Left colon (tissue), 2 donors: ENCODE data around the gene CD80. TPM values are rescaled to one million over a fixed set of nuclear protein-coding genes. Genes with fewer than 3 reads are reported as not detected.
"Not testable (repeated sequence)": the region's sequence is repeated elsewhere in the genome, so short reads cannot be mapped to it uniquely, and the experiment has no call there.

ENCODE experiments used
- ATAC-seq: fragments of 200-7000 bp; cut with Tn5 transposase; one replicate; pipeline ENCODE4 v1.9.1; 2020; ENCODE audit warnings: mild to moderate bottlenecking, moderate library complexity
- DNase-seq, 2 donors: peaks; one replicate each; pipeline ENCODE4 v3.0.0-alpha.2; 2020
- intact Hi-C, 2 donors: fragments of 100-400 bp; cut with DNase I in 1 of 2; cut with micrococcal nuclease in 1 of 2; formaldehyde crosslinking; loops; one replicate each; pipeline versions ENCODE4 v1.11.2 to v1.14.0; 2022; cut with DNase I, micrococcal nuclease
- total RNA-seq, 2 donors: library from RNA; stranded (reverse); fragmentation: NEBNext Ultra II Directional; extraction: Animal tissue kit (Norgen Biotek cat#: 25700); gene quantifications; one replicate each; pipeline ENCODE4 v1.2.1, GENCODE V29; 2021
- donor health status: DM: no; HTN: no; CAD: no.
- donor health status: DM: yes; HTN: yes; CAD: no.

CD80 gene
- total RNA-seq, 2 donors from 2014 or later, result 0.40 to 0.98 TPM

GRCh38 chr3:119553823-119554415, 5.5 kb downstream of the CD80 start:
- intact Hi-C loops, result no loop called here
- DNase-seq, result no peak
- no peak for ATAC-seq

GRCh38 chr3:119552928-119553327, 6.5 kb downstream of the CD80 start:
- ATAC-seq, intact Hi-C loops, DNase-seq: not testable (repeated sequence)

- no peak for DNase-seq
- no peak for ATAC-seq
- intact Hi-C loops, result no loop called here
Measured at GRCh38 chr3:119551598-119551997, 7.8 kb downstream of the CD80 start.

DNA sequence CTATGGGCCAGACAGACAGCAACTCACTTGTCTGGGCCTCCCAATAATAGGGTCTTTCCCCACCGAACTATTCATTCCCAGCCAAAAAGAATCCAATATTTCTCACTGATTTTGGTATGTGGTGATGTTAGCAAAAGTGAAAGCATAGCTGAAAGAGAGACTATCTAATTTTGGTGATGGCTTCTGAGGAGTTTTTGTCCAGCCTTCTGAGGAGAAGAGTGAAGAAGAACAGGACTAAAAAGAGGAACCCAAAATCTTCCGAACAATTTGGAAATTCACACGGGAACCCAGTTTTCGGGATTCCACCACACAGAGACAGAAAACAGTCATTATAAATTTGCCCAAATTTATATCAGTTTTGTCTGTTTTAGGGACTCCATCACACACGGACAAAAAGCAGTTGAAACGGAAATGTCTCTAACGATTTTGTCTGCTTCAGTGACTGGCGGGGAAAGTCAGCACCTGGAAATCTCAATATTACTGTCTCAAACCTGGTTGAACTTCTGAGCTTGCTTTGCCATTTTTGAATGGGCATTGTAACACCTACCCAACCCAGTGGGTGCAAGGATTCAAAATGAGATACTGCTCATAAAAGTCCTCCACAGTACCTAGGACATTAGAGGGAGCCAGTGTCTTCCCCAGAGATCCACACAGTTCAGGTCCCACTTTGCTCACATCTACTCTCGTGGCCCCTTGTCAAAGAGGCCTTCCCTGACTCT, 9.1 kb downstream of the CD80 start:
- intact Hi-C loops, result no loop called here
- ATAC-seq (no peak), DNase-seq (no peak)

DNA sequence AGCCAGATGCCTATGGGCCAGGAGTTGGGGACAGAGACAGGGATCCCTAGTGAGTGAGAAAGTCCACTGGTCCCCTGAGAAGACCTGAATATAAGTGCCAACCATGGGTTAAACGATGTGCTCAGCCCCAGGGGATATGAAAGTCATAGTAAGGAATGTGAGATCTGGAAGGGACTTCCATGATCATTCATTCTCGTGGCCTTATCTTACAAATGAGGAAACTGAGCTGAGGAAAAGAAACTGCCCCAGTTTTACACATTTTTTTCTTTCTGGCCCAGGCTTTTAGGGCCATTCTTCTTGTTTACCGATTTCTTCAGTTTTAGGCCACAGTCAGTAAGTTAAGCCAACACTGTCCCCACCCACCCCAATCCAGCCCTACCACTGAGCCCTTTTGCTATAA, 11.1 kb downstream of the CD80 start:
- DNase-seq, result no peak
- ATAC-seq, result no peak
- intact Hi-C loops, result no loop called here

DNA sequence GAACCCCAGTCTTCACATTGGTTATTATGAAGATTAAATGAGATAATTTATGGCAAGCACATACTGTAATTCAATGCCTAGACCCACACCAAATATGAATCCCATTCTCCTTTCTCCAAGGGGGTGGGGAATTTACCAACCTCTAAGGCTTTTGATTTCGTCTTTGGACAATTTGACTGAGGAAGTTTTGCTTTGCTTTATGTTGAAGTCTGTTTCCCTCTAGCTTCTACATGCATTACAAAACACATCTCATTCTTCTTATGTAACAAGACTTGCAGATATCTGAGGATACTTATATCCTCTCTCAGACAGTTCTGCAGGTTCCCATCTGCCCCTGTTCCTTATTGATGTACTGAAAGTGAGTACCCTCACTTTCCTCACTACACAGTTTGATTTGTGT, 12.2 kb downstream of the CD80 start:
- no peak for ATAC-seq
- intact Hi-C loops, result no loop called here

GRCh38 chr3:119543147-119543546, 16.3 kb downstream of the CD80 start:
- ATAC-seq, result no peak
- no peak for DNase-seq
- intact Hi-C loops, result no loop called here

More for the DNA sequence above, 12.2 kb downstream of the CD80 start:
- DNase-seq, result no peak

DNA sequence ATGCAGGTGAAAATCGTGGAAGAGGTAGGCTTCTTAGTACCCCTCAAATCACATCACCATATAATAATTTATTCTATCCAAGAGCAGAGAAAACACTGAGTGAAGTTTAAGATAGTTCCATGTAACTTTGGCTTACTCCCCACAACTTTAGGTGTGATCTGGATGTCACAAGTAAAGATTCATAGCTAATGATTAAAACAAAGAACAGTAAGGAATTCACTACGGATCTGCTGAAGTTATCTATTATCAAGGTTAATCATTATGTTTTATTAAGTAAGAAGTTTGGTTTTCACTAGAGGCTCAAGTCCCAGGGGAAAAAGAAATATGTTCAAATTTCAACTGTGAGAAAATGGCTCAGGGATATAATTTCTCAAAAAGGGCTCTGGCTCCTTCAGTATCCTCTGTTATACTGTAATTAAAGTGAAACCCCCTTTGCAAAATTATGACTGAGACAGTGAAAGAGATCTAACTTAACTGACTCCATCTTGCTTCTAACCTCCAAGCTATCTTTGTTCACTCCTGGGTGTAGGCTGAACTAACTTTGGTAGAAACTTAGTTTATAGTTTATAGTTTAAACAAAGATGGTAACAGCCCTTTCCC, 17.1 kb downstream of the CD80 start:
- DNase-seq (no peak), ATAC-seq (no peak)
- intact Hi-C loops, result no loop called here

GRCh38 chr3:119541547-119541946, 17.9 kb downstream of the CD80 start:
- ATAC-seq, result no peak
- intact Hi-C loops, result no loop called here
- DNase-seq, result no peak

DNA sequence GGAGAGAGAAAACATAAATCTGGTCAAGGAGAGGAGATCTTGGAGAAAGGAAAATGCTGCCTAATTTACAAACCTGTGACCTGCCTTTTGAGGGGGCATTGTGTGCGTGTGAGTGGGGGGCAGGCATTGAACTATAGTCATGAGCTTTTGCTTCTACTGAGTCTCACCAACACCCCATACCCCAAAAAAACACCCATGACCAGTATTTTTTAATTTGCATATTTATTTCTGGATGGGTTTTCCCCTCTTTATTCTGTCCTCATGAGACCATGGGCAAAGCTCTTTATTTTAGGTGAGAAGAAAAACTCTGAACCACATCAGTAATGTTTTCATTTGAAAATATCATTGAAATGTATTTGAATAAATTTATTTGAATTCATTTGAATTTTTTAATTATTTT, 20.6 kb downstream of the CD80 start:
- intact Hi-C loops, result no loop called here
- DNase-seq (no peak), ATAC-seq (no peak)

- intact Hi-C loops, result no loop called here
- DNase-seq (no peak), ATAC-seq (no peak)
Measured at GRCh38 chr3:119536757-119537156, 22.7 kb downstream of the CD80 start.

- DNase-seq (no peak), ATAC-seq (no peak)
- intact Hi-C loops, result no loop called here
Measured at GRCh38 chr3:119534296-119534695, 25.1 kb downstream of the CD80 start.

DNA sequence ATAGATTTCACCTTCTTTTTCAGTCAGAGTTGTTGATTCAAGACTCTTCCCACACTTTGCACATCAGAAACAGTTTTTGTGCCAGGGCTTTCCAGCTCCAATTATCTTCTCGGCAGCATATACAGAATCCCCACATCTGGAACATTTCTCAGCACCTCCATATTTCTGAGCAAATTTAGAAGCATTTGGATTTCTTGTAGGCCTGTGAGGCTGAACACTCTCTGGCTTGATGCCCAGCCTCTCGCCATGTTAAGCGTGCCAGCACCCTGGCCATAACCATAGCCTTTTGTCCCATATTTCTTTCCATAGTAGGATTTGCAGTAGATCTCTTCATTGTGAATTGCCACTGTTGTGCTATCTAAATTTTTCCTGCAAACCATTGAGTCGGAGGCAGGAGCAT, 28.3 kb downstream of the CD80 start:
- intact Hi-C loops, result no loop called here
- no peak for ATAC-seq
- DNase-seq, result no peak

- ATAC-seq, result no peak
- intact Hi-C loops, result no loop called here
- DNase-seq, result no peak
Measured at GRCh38 chr3:119530456-119530855, 29.0 kb downstream of the CD80 start.

DNA sequence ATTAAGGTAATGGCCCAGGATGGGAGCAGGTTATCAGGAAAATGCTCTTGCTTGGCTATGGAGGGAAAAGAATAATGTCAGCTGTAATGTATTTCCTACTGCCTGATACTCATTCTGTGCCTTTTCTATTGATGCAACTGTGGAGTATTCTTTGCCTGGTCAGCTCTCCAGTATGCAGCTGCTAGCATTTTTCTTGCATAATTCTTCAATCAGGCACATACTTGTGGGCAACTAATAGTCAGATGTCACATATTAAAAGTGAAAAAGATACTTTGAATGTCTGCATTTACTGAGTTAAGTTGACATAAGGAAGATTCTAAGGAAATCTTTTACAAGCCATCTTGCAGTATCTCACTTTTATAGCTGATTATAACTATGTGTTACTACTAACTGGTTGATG, 29.5 kb downstream of the CD80 start:
- ATAC-seq, result no peak
- intact Hi-C loops, result no loop called here
- DNase-seq, result no peak

- intact Hi-C loops, result no loop called here
- ATAC-seq, result no peak
- no peak for DNase-seq
Measured at GRCh38 chr3:119527714-119528113, 31.7 kb downstream of the CD80 start.

DNA sequence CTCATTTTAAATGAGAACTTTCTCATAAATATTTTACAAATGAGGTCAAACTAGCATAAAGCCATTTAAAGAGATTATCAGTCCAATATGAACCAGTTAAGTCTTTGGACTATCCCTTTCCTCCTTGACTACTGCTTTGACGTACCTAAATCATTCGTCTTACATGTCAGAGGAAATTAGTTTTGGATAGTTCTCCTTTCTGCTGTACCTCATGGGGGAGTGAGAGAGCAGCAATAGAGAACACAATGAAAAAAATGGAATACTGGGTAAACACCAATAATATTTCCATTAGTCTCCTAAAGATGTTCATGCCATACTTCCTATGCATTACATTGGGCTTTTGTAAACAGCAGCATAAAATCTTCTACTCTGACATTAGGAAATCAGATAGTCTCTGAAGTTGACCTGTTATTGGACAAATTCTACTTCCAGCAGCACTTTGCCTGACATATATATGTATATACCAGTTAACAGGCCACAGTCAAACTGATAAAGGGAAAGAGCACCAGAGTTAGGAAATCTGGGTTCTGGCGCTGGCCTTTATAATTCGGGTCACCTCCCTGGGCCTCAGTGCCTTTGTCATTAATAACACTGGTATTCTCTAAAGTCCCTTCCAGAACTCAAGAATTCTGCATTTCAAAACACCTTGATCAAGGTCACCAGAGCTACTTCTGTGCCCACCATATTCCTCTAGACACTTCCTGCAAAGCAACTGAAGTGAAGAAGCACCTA, 34.3 kb downstream of the CD80 start:
- DNase-seq (no peak), ATAC-seq (no peak)
- intact Hi-C loops, result no loop called here

DNA sequence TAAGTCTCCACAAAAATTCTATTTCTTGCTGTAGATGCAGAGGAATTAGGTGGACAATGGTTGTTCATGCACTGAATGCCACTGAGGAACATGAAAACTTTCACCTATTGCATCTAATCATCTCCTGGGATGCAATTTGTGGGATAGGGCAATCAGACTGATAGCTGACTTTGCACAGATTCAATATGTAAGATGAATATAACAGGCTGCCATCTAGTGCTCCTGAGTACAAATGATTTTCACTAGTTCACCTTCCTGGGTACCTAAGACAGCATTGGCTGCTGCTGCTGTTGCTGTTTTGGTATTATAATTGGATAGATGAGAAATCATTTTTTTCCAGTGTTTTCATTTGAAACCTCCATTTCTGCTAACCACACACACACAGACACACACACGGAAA, 41.4 kb downstream of the CD80 start:
- DNase-seq, result no peak
- ATAC-seq, result no peak
- intact Hi-C loops, result no loop called here

DNA sequence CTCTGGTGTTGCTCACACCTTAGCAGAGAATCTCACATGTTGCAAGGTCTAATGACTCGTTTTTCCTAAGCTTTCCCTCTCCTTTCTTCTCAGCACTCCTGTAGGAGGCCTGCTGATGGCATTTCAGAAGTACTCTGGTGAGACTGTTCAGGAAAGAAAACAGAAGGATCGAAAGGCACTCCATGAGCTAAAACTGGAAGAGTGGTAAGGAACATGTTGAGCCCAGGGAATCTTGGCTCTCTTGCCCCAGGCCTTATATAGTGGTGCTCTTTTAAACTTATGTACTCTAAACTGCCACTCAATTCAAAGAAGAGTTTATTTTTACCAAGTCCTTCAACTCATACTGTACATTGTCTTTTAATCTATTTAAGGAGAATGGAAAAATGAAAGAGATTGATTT, 42.3 kb downstream of the CD80 start:
- intact Hi-C loops, result no loop called here
- no peak for ATAC-seq
- DNase-seq, result no peak

GRCh38 chr3:119514637-119515036, 44.8 kb downstream of the CD80 start:
- intact Hi-C loops, result no loop called here
- DNase-seq (peak; percentile 18 to 31), ATAC-seq (peak; percentile 94)
